HG03135 (cell line): ENCODE data around the gene ITM2B.
"Not testable (repeated sequence)": the region's sequence is repeated elsewhere in the genome, so short reads cannot be mapped to it uniquely, and the experiment has no call there.

Source experiments
- ATAC-seq: cut with Tn5 transposase; IDR thresholded peaks from one replicate; pipeline ENCODE4 v1.9.1; 2021; ENCODE audit warnings: mild to moderate bottlenecking, moderate library complexity; ENCODE audit not compliant: unreplicated experiment

Gene ITM2B

DNA sequence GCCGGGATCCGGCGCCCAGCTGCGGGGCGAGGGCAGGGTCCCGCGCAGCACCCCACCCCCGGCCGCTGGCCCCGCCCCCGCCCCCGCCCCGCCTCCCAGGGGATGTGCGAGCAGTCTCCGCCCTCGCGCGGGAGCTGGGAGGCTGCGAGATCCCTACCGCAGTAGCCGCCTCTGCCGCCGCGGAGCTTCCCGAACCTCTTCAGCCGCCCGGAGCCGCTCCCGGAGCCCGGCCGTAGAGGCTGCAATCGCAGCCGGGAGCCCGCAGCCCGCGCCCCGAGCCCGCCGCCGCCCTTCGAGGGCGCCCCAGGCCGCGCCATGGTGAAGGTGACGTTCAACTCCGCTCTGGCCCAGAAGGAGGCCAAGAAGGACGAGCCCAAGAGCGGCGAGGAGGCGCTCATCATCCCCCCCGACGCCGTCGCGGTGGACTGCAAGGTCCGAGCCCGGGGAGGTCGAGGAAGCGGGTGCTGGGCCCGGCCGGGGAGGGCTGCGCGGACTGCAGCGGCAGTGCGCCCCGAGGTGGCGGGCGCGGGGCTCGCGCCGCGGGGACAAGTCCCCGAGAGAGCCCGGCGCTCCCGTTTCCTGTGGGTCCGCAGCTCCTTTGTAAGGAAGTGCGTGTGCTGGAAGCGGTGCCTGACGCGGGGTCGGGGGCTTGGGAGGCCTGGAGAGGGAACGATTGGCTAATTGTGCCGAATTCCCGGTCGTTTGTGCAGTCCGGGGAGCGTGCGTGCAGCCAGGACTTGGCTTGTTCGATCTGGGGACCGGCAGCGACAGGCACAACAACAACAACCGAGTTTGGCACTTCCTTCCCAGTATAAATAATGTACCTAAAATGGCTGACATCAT lies at the start of gene ITM2B:
Gene ITM2B, plus strand, starts transcription at position 161 of the 843 bp plus-strand sequence. Its CDS starts 155 bp downstream, at position 316.
- peak; percentile 60 for ATAC-seq

GRCh38 chr13:48184260-48184659 lies 48.7 kb upstream of the ITM2B start:
- no peak for ATAC-seq

DNA sequence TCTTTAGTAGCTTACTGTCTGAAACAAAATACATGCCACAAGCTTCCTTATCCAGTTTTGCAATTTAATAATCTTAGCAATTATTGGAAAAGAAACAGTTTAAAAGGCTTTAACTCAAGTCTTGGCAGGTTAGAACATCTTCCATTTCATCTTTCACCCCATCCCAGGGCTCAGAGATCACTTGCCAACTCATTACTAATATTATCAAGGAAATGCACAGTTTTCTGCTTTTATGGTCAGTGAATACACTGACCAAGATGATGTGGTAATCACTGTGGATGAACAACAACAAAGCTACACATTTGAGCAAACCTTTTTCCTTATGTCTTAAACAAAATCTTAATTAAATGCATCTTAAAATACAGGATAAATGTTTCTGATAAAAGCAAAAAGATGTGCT lies 48.0 kb upstream of the ITM2B start:
- ATAC-seq: no peak

- ATAC-seq: no peak
These were observed 46.3 kb upstream of the ITM2B start for GRCh38 chr13:48186722-48187121.

DNA sequence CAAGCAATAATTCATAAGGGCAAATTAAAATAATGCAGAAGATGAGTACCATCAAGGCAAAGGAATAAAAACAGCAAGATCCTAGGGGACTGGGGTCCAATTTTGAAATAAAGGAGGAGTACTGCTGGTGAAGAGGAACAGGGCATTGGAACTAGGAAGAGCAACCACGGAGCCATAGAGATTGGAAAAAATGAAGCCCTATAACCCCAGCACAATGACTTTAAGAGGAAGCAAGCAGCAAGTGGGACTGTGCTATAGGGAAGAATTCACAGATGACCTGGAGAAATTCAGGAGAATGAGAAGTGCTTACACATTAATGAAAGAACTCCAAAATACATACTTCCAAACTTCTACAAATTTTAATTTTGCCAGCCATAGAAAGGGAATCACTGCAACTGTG lies 44.9 kb upstream of the ITM2B start:
- no peak for ATAC-seq

- ATAC-seq: no peak
These were observed 44.4 kb upstream of the ITM2B start for GRCh38 chr13:48188601-48189000.

DNA sequence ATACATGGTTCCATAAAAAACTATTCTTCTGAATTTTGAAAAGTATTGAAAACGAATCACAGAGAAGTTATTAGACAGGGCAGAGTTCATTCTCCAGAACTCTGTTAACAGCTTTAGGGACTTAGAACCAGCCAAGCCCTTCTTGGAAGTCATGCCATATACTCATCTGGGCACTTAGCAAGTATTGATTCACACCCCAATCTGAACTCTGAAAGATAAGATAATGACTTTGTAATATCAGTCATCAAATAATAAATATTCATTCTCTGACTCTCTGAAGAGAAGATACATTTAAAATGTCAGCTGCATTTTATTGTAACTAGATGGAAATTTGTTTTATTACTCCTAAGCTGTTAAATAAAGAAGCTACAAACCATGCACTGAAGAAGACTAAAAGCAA lies 43.8 kb upstream of the ITM2B start:
- ATAC-seq: no peak

- ATAC-seq: no peak
These were observed 40.5 kb upstream of the ITM2B start for GRCh38 chr13:48192411-48192935.

GRCh38 chr13:48194379-48194754 lies 38.6 kb upstream of the ITM2B start:
- ATAC-seq: peak; percentile 76

DNA sequence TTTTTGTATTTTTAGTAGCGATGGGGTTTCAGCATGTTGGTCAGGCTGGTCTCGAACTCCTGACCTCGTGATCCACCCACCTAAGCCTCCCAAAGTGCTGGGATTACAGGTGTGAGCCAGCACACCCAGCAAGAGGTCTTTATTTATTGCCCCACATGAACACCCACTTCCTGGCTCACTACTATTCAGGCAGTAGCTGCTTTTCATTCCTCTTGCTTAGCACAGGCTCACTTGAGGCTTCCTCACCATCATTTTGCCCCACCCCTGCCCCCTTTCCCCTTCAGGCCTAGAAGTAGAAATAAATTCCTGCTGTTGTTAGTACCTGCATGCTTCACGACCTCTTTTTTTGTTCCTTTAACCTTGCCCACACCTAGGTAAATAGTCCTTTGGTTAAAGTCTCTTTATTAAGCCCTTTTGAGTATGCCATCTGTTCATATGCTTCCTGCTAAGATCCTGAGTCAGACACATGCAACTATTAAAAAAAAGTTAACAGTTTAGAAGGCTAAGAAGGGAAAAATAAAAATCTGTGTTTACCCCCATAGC lies 33.5 kb upstream of the ITM2B start:
- no peak for ATAC-seq

- no peak for ATAC-seq
These were observed 32.0 kb upstream of the ITM2B start for GRCh38 chr13:48201044-48201443.

- not testable (repeated sequence) for ATAC-seq
These were observed 25.8 kb upstream of the ITM2B start for GRCh38 chr13:48207207-48207606.

DNA sequence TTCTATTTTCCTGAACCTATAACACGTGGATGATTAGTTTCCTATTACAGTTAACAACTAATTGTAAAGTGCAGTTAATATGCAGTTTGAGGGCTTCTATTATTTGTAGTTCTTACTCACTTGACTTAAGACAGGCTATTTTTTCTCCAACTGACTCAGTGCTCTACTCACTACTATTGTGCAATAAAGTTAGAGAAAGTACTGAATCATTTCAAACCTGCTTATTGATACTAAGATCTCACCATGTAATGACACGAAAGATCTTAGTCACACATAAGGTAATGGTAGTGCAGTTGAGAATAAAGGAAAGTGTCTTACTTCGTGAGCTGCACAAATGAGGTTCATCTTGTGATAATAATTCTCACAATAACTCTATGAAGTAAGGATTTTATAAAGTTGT lies 22.8 kb upstream of the ITM2B start:
- ATAC-seq: no peak

- ATAC-seq: no peak
These were observed 18.4 kb upstream of the ITM2B start for GRCh38 chr13:48214519-48215121.

DNA sequence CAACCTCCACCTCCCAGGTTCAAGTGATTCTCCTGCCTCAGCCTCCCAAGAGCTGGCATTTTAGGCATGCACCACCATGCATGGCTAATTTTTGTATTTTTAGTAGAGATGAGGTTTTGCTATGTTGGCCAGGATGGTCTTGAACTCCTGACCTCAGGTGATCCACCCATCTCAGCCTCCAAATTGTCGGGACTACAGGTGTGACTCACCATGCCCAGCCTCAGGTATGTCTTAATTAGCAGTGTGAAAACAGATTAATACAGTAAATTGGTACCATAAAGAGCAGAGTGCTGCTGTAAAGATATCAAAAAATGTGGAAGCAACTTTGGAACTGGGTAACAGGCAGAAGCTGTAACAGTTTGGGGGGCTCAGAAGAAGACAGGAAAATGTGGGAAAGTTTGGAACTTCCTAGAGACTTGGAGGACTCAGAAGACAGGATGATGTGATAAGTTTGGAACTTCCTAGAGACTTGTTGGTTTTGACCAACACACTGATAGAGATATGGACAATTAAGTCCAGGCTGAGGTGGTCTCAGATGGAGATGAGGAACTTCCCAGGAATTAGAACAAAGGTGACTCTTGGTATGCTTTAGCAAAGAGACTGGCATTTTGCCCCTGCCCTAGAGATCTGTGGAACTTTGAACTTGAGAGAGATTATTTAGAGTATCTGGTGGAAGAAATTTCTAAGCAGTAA lies 17.3 kb upstream of the ITM2B start:
- ATAC-seq: not testable (repeated sequence)

- ATAC-seq: no peak
These were observed 16.7 kb upstream of the ITM2B start for GRCh38 chr13:48216204-48216711.

- no peak for ATAC-seq
These were observed 12.4 kb upstream of the ITM2B start for GRCh38 chr13:48220592-48220980.

DNA sequence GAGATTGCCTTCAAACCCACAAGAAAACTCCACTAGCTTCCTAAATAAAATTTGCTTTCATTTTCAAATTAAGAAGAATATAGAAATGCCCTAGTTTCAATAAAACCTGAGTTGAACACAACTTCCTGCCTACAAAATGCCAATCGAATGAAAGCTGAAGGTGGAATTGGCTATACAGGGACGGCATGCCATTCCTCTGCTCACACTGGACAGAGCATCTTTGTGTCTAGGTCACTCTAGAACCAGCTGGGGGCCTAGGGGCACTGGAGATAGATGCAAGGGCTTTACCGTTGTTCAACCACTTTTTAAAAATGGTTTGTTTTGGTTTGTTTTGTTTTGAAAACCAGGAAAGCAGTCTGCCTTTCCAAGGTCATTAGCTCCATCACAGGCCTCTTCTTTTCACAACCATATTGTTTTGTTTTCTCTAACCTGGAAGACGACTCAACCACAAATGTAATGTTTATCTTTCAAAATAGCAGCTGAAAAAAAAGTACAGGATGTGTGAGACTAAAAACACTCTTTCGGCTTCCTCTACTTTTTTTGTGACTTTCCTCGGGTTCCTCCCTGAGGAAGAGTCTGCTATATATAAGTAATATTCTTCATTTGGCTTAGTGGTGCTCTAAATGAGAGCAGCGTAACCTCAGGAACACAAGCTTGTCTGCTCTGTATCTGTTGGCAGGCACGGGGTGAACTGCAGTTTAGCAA lies 11.9 kb upstream of the ITM2B start:
- no peak for ATAC-seq

DNA sequence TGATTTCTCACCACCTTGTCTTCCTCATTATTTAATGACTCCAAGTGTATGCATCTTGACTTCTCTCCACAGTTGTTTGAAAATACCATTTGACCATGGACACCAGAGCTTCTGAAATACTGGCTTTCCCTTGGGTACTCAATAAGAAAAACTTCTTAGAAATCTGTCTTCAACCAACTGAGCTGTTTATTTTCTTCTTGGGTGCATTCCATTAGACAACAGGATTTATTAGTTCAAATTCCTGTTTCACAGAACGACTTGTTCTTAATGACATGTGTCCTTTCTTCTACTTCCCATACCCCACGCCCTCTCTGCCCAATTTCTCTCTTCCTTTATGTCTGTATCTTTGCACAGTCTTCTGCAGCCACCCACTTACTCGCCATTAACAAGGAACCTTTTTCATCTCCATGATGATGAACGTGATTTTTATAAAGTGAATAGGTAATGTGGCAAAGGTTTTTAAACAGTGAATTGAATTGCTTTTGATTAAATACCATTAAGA lies 11.3 kb upstream of the ITM2B start:
- ATAC-seq: no peak
